Measurements from ENCODE around the gene SGSM2.

- no peak for TF ChIP-seq CTCF (IDR thresholded peaks at IDR 0.05)
- TF ChIP-seq POLR2A (IDR thresholded peaks at IDR 0.05), result no peak
These were observed 34.9 kb downstream of the SGSM2 start for GRCh38 chr17:2372180-2372579.

Data from lower leg skin (tissue), 3 donors.